Head of caudate nucleus (tissue), 42 donors: ENCODE measurements around the gene GIMAP4.
"Not testable (repeated sequence)": the region's sequence is repeated elsewhere in the genome, so short reads cannot be mapped to it uniquely, and the experiment has no call there.

ENCODE experiments used
- DNase-seq, 42 donors: peaks; one replicate each; pipeline versions ENCODE4 v3.0.0 to v3.0.0-alpha.2; 2020 to 2021; ENCODE audit warnings: mixed read lengths in 7 of 42
- intact Hi-C: fragments of 100-400 bp; cut with DNase I; formaldehyde crosslinking; loops from one replicate; pipeline ENCODE4 v1.15.0; 2022

The GIMAP4 gene

DNA sequence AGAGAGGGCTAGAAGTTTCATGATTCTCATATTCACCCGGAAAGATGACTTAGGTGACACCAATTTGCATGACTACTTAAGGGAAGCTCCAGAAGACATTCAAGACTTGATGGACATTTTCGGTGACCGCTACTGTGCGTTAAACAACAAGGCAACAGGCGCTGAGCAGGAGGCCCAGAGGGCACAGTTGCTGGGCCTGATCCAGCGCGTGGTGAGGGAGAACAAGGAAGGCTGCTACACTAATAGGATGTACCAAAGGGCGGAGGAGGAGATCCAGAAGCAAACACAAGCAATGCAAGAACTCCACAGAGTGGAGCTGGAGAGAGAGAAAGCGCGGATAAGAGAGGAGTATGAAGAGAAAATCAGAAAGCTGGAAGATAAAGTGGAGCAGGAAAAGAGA lies 5.3 kb downstream of the GIMAP4 start:
- DNase-seq: no peak
- intact Hi-C loops: no loop called here

DNA sequence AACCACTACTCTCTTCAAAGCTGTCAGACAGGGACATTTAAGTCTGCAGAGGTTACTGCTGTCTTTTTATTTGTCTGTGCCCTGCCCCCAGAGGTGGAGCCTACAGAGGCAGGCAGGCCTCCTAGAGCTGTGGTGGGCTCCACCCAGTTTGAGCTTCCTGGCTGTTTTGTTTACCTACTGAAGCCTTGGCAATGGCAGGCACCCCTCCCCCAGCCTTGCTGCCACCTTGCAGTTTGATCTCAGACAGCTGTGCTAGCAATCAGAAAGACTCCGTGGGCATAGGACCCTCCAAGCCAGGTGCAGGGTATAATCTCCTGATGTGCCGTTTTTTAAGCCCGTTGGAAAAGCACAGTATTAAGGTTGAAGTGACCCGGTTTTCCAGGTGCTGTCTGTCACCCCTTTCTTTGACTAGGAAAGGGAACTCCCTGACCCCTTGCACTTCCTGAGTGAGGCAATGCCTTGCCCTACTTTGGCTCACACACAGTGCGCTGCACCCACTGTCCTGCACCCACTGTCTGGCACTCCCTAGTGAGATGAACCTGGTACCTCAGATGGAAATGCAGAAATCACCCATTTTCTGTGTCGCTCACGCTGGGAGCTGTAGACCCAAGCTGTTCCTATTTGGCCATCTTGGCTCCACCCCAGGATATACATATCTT lies 12.9 kb downstream of the GIMAP4 start:
- DNase-seq, intact Hi-C loops: not testable (repeated sequence)

DNA sequence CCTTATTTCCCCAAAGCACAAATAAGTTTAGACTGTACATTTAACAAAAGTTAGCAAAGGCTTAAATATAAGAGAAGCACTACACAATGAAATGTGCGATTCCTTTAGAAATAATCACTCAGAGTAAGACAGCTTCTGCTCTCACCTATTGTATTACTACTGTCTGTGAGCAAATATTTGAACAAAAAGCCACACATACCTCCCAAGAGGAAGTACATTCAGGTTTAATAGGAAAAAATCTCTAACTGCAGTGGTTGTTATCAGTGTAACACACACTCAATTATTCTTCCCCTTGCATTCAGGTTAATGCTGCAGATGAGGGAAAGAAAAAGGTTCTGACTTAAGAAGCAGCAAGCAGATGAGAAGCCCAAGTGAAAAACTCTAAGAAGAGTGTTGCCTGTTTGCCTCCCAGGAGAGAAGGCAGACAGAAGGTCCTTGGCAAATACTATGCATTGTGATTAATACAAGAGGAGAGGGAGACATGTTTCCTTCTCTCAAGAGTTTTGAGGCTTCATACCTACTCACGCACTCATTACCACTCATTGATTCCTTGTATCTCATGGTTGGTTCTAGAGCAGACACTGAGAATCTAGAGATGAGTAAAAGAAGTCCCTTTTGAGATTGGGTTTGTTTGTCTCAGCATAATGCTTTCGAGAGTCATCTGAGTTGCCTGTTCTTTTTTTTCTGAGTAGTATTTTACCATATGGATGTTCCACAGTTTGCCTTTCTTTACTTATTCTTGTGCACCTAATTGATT lies 13.6 kb downstream of the GIMAP4 start:
- intact Hi-C loops: no loop called here

DNA sequence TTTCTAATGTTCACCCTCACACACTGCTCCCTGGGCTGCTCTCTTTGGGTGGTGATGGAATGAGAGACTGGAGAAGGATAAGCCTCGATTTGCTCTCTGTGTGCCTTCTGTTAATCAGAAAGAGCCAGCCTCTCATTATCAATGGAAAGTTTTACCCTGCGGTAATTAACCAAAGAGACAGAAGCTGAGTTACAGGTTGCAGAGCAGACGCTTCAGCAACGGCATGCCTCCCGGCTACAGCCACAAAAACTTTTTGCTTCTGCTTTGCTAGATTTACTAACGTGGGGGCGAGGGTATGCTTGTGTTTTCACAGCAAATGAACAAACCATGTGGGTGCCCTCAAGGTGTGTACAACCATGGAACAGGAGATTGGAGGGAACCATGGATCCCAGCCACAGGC lies 18.0 kb downstream of the GIMAP4 start:
- DNase-seq: no peak
- intact Hi-C loops: no loop called here

More for the DNA sequence above, 13.6 kb downstream of the GIMAP4 start:
- no peak for DNase-seq

DNA sequence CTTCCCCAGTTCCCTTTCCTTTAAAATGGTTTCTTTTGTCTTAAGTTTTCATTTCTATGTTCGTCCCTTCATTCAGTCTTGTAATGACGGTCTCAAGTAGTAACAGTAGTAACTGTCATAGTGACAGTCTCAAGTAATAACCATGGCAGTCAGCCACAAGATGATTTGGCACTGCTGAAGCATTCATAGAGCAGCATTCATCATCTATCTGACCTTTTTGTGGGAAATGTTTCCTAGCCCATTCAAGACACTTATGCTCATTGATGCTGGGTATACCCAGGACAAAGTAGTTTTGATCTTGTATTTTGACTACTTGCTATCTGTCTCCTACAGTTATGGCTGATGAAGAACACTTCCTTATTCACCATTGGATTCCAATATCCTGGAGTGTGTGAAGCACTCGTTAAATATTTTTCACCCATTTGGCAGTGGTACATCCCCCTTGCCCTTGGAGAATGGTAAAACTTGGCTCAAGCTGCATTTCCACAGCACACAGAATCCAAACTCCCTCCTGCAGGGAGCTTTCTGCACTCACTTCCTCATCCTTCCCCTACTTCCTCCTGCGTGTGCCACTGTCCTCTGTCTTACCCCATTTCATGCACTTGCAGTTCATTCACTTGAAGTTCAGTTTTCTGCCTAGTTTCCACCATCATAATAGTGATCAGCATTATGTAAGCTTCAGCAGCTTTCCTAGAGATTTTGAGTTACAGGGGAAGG lies 19.0 kb downstream of the GIMAP4 start:
- no peak for DNase-seq
- intact Hi-C loops: no loop called here

DNA sequence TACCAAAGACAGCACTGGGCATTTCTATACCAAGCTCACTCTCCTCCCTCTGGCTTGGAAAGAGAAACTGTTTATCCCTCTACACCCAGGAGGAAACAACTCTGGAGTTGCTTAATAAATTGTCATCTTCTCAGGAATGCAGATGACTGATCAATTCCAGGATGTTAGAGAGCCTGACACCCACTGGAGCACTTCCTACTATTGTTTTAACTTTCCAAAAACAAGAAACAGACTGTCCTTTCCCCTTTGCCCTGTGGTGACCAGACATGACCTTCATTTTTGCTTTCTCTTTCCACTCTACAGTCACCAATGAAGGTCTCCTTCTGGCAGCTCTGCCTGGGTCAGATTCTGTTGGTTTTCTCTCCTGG lies 19.6 kb downstream of the GIMAP4 start:
- intact Hi-C loops: no loop called here
- DNase-seq: no peak

DNA sequence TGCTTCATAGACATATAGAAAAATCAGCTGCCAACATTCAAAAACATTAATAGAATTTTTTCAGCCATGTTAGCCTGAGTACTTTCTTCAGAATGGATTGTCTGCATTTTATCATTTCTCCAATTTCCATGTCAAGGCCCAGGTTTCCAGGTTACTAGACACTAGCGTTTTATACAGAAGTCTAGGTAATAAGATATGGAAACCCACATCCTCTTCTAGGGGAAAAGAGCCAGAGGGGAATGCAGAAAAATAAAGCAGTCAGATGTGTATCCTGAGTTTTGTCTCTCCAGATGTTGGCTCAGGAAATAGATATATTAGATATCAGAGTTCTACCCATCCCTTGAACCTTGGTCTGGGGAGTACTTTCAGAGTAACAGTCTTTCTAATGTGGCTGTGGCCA lies 20.4 kb downstream of the GIMAP4 start:
- intact Hi-C loops: no loop called here
- no peak for DNase-seq

DNA sequence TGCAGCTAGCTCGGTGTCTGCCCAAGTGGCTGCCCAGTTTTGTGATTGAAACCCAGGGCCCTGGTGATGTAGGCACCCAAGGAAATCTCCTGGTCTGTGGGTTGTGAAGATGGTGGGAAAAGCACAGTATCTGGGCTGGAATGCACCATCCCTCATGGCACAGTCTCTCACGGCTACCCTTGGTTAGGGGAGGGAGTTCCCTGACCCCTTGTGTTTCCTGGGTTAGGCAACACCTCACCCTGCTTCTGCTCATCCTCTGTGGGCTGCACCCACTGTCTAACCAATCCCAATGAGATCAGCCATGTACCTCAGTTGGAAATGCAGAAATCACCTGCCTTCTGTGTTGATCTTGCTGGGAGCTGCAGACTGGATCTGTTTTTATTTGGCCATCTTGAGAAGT lies 27.6 kb downstream of the GIMAP4 start:
- intact Hi-C loops: no loop called here
- no peak for DNase-seq

DNA sequence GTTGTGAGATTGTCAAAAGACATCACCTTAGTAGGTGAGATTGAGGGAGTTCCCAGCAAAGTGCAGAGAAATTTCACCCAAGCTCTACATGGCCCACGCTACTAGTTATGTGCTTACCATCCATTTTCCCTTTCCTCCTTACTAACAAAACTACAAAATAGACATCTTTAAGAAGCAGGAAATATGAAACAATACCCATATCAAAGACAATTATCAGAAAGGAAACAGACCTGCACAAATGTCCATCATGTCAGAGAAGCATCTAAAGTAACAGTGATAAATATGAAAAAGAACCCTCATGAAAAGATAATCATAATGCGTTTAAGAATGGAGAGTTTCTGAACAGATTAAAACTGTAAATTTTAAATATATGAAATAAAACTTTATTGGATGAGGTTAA lies 28.2 kb downstream of the GIMAP4 start:
- intact Hi-C loops: no loop called here
- no peak for DNase-seq

DNA sequence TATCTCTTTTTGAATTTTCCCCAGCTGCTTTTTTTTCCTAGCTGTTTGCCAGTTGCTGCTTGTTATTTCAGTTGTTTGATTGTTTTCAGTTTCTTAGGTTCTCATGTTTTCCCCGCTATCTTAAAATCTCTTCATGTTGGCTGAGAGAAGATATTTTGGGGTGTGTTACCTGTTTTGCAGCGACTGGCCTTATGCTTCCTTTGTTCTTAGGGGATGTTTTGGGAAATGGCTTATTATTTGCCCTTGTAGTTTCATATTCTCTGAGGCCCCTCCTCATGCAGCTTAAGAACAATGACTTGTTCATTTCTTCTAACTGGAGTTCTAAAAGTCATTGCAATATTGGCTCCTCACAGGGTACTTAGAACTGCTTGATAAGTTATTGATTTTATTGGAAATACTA lies 36.4 kb downstream of the GIMAP4 start:
- DNase-seq, intact Hi-C loops: not testable (repeated sequence)

DNA sequence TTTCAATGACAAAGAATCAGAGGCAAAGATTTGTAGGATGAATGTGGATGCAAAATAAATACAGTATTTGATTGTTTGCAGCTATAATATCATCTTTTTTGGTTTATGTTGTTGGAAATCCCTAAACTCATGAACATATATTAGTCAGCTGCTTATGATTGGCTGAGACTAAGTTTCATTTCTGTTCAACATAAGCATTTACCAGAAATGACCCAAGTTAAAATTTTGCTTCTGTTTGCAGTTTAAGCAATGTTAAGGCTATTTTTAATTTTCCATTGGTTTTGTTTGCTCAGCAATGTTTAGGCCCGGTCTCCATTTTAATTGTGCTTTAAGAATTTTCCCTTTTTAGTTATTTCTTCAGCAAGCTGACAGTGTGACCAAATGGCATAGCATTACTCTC lies 43.0 kb downstream of the GIMAP4 start:
- intact Hi-C loops: no loop called here
- DNase-seq: no peak

DNA sequence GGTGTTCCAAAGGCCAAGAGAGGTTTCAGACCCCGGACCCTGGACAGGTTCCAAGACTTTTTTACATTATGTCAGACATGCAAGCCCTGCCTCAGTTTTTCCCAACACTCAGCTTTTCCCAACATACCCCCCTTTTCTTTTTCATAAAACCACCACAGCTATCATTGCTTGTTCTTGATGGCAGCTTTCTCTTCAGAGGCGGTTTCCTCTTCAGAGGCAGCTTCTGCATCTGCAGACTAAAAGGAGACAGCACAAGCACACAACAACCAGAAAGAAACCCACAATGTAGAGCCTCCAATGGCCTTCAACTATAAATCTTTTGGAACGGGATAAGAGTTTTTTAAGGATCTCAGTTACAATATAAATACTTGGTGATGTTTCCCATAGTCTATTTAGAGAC lies 45.7 kb downstream of the GIMAP4 start:
- DNase-seq: no peak
- intact Hi-C loops: no loop called here

DNA sequence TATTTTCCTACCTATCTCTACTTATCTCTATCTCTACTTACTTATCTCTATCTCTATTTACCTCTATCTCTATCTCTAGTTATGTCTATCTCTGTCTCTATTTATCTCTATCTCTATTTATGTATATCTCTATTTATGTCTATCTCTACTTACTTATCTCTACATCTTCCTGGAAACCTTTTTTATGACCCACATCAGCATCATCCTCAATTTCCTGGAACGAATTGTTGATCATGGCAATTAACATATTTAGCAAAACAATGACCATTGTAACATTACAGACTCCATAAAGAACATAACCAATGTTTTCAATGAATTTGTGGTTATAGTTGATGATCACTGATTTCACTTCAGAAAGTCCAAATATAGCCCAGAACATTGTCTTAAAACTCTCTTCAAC lies 46.7 kb downstream of the GIMAP4 start:
- intact Hi-C loops: no loop called here
- no peak for DNase-seq

DNA sequence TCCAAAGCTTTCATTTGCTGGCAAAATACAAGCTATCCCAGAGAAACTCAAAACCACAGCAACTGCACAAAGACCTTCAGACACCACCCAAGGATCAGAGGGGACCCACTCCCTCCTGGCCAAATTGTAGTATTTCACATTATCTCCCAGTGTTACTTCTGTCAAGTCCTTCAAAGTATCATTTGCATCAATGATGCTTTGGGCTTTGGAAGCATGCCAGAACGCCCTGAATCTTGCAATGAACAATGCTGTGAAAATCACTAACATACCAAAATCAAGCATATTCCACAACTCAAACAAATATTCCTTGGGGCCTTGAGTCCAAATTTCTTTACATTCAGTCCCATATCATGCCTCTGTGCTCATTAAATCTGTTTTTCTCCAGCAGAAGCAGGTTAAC lies 47.2 kb downstream of the GIMAP4 start:
- intact Hi-C loops, DNase-seq: not testable (repeated sequence)

DNA sequence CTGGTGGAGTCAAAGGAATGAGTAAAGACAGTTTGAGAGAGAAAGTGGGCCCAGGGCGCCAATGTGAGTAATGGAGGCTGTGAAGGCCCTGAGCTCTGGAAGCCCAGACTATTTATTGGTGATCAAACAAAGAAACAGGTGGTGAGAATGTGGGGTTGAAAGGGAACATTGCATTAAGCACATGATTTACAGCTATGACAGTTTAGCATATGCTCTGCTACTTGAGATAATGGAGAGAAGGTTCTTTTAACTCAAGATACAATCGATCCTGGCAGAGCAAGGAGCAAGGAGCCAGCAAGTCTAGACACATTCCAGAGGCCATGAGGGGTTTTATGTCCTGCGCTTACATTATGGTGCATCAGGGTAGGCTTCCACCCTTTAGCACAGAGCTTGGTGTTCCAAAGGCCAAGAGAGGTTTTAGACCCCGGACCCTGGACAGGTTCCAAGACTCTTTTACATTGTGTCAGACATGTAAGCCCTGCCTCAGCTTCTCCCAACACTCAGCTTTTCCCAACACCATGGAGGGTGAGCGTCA lies 48.1 kb downstream of the GIMAP4 start:
- DNase-seq, intact Hi-C loops: not testable (repeated sequence)

DNA sequence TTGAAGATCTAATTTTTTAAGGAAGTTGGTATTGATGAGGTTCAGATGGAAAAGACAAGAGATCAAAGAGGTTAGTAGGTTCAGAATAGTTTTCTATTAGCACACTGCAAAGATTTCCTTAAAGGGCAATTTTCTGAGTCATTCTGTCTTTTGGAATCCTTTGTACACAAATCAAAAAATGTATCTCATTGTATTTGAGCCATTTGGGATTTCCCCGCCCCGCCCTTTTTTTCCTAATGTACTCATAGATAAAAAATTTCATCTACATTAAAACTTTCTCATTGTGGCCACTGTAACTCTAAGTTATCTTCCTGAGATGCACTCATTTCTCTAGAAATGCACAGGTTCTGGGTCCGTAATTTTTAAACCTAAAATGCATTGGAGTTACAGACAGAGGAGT lies 52.9 kb downstream of the GIMAP4 start:
- no peak for DNase-seq
- intact Hi-C loops: no loop called here

DNA sequence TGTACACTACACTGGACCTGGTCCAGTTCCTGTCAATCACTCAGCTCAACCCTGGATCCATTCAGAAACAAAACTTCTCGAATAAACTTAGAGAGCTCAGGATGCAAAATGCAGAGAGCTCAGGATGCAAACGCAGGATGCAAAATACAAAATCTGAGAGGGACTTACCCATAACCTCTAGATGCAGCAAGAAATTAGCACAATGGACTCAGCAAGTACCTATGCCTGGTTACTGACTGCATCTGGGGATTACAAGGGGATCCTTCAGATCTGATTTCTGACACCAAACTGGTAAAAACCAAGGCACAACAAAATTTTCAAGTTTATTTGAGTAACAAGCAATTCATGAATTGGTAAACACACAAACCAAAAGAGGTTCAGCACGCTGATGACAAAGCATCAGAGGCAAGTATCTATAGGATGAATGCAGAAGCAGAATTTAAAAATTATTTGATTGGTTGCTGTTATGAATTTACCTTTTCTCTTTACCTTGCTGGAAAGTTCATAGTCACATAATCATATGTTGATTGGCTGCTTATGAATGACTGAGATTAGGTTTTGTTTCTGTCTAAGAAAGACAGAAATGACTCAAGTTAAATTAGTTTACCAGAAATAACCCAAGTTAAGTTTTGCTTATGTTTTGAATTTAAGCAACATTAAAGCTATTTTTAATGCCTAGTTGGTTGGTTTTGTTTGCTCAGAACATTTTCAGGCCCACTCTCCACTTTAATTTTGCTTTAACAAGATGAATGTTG lies 53.6 kb downstream of the GIMAP4 start:
- intact Hi-C loops: no loop called here
- no peak for DNase-seq

DNA sequence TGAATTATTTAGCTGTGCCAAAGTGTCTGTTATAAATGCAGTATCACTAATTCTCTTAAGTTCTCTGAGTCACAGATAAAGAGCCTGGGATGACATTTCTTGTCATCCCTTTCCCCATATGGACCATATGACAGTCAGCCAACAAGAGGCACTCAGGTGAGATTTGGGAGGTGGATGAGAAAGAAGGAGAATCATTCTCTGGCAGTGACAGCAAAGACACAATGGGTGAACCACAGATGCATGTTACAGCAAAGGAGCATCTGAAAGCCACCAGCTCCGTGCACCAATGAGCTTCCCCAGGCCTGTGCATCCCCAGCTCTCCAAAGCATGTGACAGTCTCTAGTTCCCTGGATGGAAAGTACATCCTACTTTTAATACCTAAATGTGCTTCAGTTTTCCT lies 54.2 kb downstream of the GIMAP4 start:
- intact Hi-C loops: no loop called here
- no peak for DNase-seq
